Kasumi-1 (cell line): Measurements from ENCODE around the gene SCN1B.
"Not testable (repeated sequence)": the region's sequence is repeated elsewhere in the genome, so short reads cannot be mapped to it uniquely, and the experiment has no call there.

Source experiments
- DNase-seq, 2 experiments: peaks; one replicate each; lab custom pipeline; 2025; lab: John Stamatoyannopoulos, UW

The SCN1B gene

GRCh38 chr19:35017507-35017906, 12.8 kb upstream of the SCN1B start:
- no peak for DNase-seq

GRCh38 chr19:35018379-35018778, 11.9 kb upstream of the SCN1B start:
- DNase-seq = no peak

- no peak for DNase-seq
Observed at GRCh38 chr19:35019144-35019543, 11.1 kb upstream of the SCN1B start.

GRCh38 chr19:35021016-35021415, 9.3 kb upstream of the SCN1B start:
- DNase-seq = no peak

- no peak for DNase-seq
Observed at GRCh38 chr19:35021596-35021995, 8.7 kb upstream of the SCN1B start.

- no peak for DNase-seq
Observed at GRCh38 chr19:35022460-35022859, 7.8 kb upstream of the SCN1B start.

- peak; percentile 55 to 66 for DNase-seq
Observed at GRCh38 chr19:35023428-35023827, 6.8 kb upstream of the SCN1B start.

- no peak for DNase-seq
Observed at GRCh38 chr19:35024095-35024494, 6.2 kb upstream of the SCN1B start.

GRCh38 chr19:35025969-35026368, 4.3 kb upstream of the SCN1B start:
- no peak for DNase-seq

GRCh38 chr19:35026418-35026817, 3.9 kb upstream of the SCN1B start:
- DNase-seq = no peak

GRCh38 chr19:35027009-35027408, 3.3 kb upstream of the SCN1B start:
- DNase-seq = no peak

GRCh38 chr19:35027851-35028599, 2.2 kb upstream of the SCN1B start:
- DNase-seq = no peak

- DNase-seq = not testable (repeated sequence)
Observed at GRCh38 chr19:35028600-35028885, 1.7 kb upstream of the SCN1B start.

- not testable (repeated sequence) for DNase-seq
Observed at GRCh38 chr19:35029275-35029736, 964 bp upstream of the SCN1B start.

GRCh38 chr19:35029737-35030256, 473 bp upstream of the SCN1B start:
- DNase-seq = peak; percentile 28 to 36

GRCh38 chr19:35031072-35031881, 1.0 kb downstream of the SCN1B start:
- no peak for DNase-seq

GRCh38 chr19:35032356-35032865, 2.1 kb downstream of the SCN1B start:
- no peak for DNase-seq

GRCh38 chr19:35033067-35034004, 3.1 kb downstream of the SCN1B start:
- no peak for DNase-seq

- DNase-seq = no peak
Observed at GRCh38 chr19:35034005-35034502, 3.8 kb downstream of the SCN1B start.

GRCh38 chr19:35034588-35035382, 4.5 kb downstream of the SCN1B start:
- DNase-seq = no peak
